Measurements from ENCODE around the gene MACIR.

DNA sequence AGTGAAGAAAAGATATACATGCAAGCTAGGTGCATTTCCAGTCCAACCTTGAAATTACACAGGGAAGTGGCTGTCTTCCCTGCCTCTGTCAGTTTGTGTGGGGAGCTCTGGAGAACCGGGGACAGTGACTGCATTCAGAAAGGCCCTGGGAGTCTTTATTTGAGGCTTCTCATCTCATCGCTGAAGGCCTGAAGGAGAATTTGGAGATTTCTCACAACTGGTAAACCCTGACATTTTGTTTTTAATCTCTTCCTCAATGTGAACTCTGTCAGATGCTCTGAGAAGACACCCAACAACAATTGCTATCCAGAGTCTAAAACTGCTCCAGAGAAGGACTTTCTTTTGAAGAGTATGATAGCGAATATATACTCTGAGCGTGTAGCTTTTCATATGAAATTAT, 33.0 kb downstream of the MACIR start:
- TF ChIP-seq, protein P1, sequence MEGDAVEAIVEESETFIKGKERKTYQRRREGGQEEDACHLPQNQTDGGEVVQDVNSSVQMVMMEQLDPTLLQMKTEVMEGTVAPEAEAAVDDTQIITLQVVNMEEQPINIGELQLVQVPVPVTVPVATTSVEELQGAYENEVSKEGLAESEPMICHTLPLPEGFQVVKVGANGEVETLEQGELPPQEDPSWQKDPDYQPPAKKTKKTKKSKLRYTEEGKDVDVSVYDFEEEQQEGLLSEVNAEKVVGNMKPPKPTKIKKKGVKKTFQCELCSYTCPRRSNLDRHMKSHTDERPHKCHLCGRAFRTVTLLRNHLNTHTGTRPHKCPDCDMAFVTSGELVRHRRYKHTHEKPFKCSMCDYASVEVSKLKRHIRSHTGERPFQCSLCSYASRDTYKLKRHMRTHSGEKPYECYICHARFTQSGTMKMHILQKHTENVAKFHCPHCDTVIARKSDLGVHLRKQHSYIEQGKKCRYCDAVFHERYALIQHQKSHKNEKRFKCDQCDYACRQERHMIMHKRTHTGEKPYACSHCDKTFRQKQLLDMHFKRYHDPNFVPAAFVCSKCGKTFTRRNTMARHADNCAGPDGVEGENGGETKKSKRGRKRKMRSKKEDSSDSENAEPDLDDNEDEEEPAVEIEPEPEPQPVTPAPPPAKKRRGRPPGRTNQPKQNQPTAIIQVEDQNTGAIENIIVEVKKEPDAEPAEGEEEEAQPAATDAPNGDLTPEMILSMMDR (conservative IDR thresholded peaks at IDR 0.05) = no peak
- TF ChIP-seq EZH2 (IDR thresholded peaks at IDR 0.05; ENCODE audit: low read depth) = no peak

Measured in PC-9 (cell line).